SU-DHL-6 (cell line): ENCODE data around the gene TPRX1.

Experiments used
- H2AFZ ChIP-seq: fragments of 200-600 bp; sonication (generic); 2 replicates; pipeline ENCODE4 v1.6.1; 2014; ENCODE audit warnings: low read depth, mild to moderate bottlenecking, moderate library complexity, mixed read lengths, antibody characterized with exemption, low read length; ENCODE audit not compliant: severe bottlenecking
- H3F3A ChIP-seq: fragments of 200-600 bp; shearing (Covaris generic); 2 replicates; pipeline ENCODE4 v1.6.0; 2016; ENCODE audit warnings: antibody characterized with exemption, mild to moderate bottlenecking; ENCODE audit not compliant: insufficient read depth
- H3K27ac ChIP-seq: fragments of 200-600 bp; sonication (generic); 2 replicates; pipeline ENCODE4 v1.5.1; 2016; ENCODE audit warnings: low read depth, mild to moderate bottlenecking, low read length, moderate library complexity, mixed read lengths
- H3K27me3 ChIP-seq: fragments of 200-600 bp; sonication (generic), shearing (Covaris generic); 2 replicates; pipeline ENCODE4 v1.6.0; 2014; ENCODE audit warnings: mild to moderate bottlenecking, low read length
- H3K36me3 ChIP-seq: fragments of 200-600 bp; sonication (generic); 2 replicates; pipeline ENCODE4 v1.6.1; 2014; ENCODE audit warnings: mild to moderate bottlenecking, low read length, mixed read lengths
- H3K4me2 ChIP-seq: fragments of 300-600, 200-600 bp; shearing (Covaris generic), sonication (generic); 2 replicates; pipeline ENCODE4 v1.6.0; 2014; ENCODE audit warnings: low read length, low read depth, mild to moderate bottlenecking; ENCODE audit not compliant: poor library complexity, severe bottlenecking
- H3K4me3 ChIP-seq: fragments of 200-600 bp; sonication (generic); 2 replicates; pipeline ENCODE4 v1.5.1; 2014; ENCODE audit warnings: antibody characterized with exemption, low read length, mild to moderate bottlenecking, mixed read lengths; ENCODE audit not compliant: insufficient read depth, poor library complexity, severe bottlenecking
- H3K79me2 ChIP-seq: fragments of 200-600 bp; sonication (generic); 2 replicates; pipeline ENCODE4 v1.6.1; 2014; ENCODE audit warnings: mild to moderate bottlenecking, low read length, moderate library complexity; ENCODE audit not compliant: insufficient read depth
- H3K9ac ChIP-seq: fragments of 200-600 bp; sonication (generic); 2 replicates; pipeline ENCODE4 v1.7.0; 2014; ENCODE audit warnings: mild to moderate bottlenecking, low read length
- H3K9me2 ChIP-seq: fragments of 200-600 bp; sonication (generic); replicated peaks from 2 replicates; pipeline ENCODE4 v1.6.1; 2014; ENCODE audit warnings: low read length; ENCODE audit not compliant: insufficient read depth
- H3K9me3 ChIP-seq: fragments of 200-600 bp; sonication (generic); 2 replicates; pipeline ENCODE4 v1.6.1; 2014; ENCODE audit warnings: low read length, mixed read lengths; ENCODE audit not compliant: insufficient read depth
- H4K20me1 ChIP-seq: fragments of 200-600 bp; sonication (generic); 2 replicates; pipeline ENCODE4 v1.6.1; 2014; ENCODE audit warnings: low read depth, mild to moderate bottlenecking, antibody characterized with exemption, low read length, moderate library complexity, mixed read lengths
- EZH2phosphoT487 ChIP-seq: fragments of 200-600 bp; sonication (generic), shearing (Covaris generic); conservative IDR thresholded peaks from 2 replicates; pipeline ENCODE4 v1.6.1; 2018; ENCODE audit warnings: mild to moderate bottlenecking, antibody characterized with exemption, low read length, moderate library complexity, mixed read lengths
- TF ChIP-seq, protein P1 (sequence below): fragments of 200-600 bp; sonication (generic); IDR thresholded peaks from one replicate; pipeline ENCODE4 v1.5.1; 2017; ENCODE audit warnings: antibody characterized with exemption, mild to moderate bottlenecking, low read length, moderate library complexity; ENCODE audit not compliant: insufficient read depth, poor library complexity, severe bottlenecking

The TPRX1 gene

GRCh38 chr19:47752440-47753211, 51.7 kb downstream of the TPRX1 start:
- no peaks in the 10 kb centered on the region for H3K27me3 ChIP-seq
- no peak overlapping the region for H3K4me2 ChIP-seq
- H3K4me3 ChIP-seq = no peak overlapping the region
- no peak overlapping the region for H3K9ac ChIP-seq
- H3K27ac ChIP-seq = no peak overlapping the region
- 0 out of 2 replicates have a peak, but pooled peaks cover under 1% of the 10 kb centered on the region for H3K36me3 ChIP-seq
- H3K9me3 ChIP-seq = no peaks in the 10 kb centered on the region
- no peak for TF ChIP-seq EZH2phosphoT487
- TF ChIP-seq, protein P1, sequence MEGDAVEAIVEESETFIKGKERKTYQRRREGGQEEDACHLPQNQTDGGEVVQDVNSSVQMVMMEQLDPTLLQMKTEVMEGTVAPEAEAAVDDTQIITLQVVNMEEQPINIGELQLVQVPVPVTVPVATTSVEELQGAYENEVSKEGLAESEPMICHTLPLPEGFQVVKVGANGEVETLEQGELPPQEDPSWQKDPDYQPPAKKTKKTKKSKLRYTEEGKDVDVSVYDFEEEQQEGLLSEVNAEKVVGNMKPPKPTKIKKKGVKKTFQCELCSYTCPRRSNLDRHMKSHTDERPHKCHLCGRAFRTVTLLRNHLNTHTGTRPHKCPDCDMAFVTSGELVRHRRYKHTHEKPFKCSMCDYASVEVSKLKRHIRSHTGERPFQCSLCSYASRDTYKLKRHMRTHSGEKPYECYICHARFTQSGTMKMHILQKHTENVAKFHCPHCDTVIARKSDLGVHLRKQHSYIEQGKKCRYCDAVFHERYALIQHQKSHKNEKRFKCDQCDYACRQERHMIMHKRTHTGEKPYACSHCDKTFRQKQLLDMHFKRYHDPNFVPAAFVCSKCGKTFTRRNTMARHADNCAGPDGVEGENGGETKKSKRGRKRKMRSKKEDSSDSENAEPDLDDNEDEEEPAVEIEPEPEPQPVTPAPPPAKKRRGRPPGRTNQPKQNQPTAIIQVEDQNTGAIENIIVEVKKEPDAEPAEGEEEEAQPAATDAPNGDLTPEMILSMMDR = no peak
- no peaks in the 10 kb centered on the region for H3F3A ChIP-seq
- peaks cover 13% of the 10 kb centered on the region for H3K79me2 ChIP-seq
- H2AFZ ChIP-seq = no peak overlapping the region
- H3K9me2 ChIP-seq = no peaks in the 10 kb centered on the region
- H4K20me1 ChIP-seq = no peaks in the 10 kb centered on the region
